ENCODE data around the gene PBRM1.

- TF ChIP-seq, protein P1, sequence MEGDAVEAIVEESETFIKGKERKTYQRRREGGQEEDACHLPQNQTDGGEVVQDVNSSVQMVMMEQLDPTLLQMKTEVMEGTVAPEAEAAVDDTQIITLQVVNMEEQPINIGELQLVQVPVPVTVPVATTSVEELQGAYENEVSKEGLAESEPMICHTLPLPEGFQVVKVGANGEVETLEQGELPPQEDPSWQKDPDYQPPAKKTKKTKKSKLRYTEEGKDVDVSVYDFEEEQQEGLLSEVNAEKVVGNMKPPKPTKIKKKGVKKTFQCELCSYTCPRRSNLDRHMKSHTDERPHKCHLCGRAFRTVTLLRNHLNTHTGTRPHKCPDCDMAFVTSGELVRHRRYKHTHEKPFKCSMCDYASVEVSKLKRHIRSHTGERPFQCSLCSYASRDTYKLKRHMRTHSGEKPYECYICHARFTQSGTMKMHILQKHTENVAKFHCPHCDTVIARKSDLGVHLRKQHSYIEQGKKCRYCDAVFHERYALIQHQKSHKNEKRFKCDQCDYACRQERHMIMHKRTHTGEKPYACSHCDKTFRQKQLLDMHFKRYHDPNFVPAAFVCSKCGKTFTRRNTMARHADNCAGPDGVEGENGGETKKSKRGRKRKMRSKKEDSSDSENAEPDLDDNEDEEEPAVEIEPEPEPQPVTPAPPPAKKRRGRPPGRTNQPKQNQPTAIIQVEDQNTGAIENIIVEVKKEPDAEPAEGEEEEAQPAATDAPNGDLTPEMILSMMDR (IDR thresholded peaks at IDR 0.05), result no peak
- TF ChIP-seq ZFX (IDR thresholded peaks at IDR 0.05; ENCODE audit: borderline replicate concordance), result no peak
Observed at GRCh38 chr3:52506266-52506966, 179.3 kb downstream of the PBRM1 start.

All from 22Rv1 (cell line).